Epithelial cell of proximal tubule (primary cell): ENCODE results near the gene RALGPS2. TPM values are rescaled to one million over a fixed set of nuclear protein-coding genes. Genes with fewer than 3 reads are reported as not detected.
A peak's percentile ranks its signal among the peaks of the same experiment; 100 is the strongest.

Experiments
- DNase-seq: peaks from one replicate; pipeline ENCODE4 v3.0.0-alpha.2; 2011; ENCODE audit warnings: low read depth
- H3K4me3 ChIP-seq: 2 replicates; pipeline ENCODE4 v1.5.1; 2011; ENCODE audit warnings: low read depth, mild to moderate bottlenecking, low read length
- CTCF ChIP-seq: conservative IDR thresholded peaks from 2 replicates; pipeline ENCODE4 v1.5.1; 2012; ENCODE audit warnings: low read depth, mild to moderate bottlenecking, low read length
- total RNA-seq: library from RNA; depleted of rRNA; stranded (reverse); fragments of >200 nt; gene quantifications from 2 replicates; pipeline ENCODE4 v1.2.3, GENCODE V29; 2015

RALGPS2 gene
- total RNA-seq, 1 donor from 2014 or later, result 15.0 TPM

GRCh38 chr1:178768423-178768822, 43.4 kb downstream of the RALGPS2 start:
- DNase-seq, result no peak
- H3K4me3 ChIP-seq, result no peak overlapping the region
- peak; percentile 80 for TF ChIP-seq CTCF

- no peak for TF ChIP-seq CTCF
- H3K4me3 ChIP-seq, result no peak overlapping the region
- no peak for DNase-seq
These were observed 47.9 kb downstream of the RALGPS2 start for GRCh38 chr1:178772952-178773351.

DNA sequence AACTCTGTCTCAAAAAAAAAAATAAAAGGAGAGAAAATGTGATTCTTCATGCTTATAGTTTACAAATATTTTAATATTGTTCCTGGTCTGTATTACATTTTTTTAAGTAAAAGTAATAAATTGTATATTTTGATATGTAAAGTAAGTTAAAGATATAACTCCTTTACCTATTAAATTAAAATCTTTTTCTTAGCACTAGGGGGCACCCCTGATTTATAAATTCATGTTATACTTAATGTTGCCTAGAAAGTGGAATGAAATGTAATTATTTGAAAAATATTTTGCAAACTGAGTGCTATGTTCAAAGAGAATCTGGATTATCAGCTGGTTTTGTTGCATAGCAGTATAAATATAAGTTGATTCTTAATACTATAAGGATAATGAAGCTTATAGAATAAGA, 49.2 kb downstream of the RALGPS2 start:
- no peak for DNase-seq
- no peak for TF ChIP-seq CTCF
- no peak overlapping the region for H3K4me3 ChIP-seq

GRCh38 chr1:178776553-178776952, 51.5 kb downstream of the RALGPS2 start:
- TF ChIP-seq CTCF, result no peak
- no peak for DNase-seq
- H3K4me3 ChIP-seq, result no peak overlapping the region

DNA sequence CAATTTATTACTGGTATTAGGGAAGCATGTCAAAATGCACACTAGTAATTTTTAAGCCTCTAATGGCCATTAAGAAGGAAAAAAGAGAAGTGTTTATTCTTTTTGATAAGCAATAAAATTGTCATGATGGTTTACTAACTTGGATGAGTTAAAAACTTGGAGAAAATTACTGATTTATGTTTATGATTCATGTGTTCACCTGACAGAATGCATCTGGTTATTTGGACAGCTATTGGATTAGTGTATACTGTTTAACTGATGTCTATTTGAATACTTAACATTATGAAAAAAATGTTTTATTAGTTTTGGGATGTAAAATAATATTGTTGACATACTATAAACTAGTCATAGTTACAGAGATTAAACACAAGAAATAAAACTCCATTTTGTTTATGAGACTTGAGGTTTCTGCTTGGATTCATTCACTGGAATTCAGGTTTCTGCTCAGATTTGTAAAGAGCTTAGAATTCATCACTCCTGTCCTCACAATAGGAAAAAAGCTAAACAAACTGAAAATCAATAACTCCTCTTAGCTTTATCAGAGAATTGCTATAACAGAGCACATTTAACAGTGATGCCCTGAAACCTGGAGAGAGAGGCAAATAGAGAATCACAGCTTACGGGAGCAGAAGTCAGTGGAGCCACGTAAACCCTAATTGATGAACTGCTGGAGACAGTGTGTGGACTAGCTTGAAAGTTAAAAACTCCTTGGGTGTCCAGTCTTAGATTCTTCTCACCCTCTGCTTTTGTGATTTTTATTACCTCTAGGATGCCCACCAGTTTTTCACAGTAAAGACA, 56.7 kb downstream of the RALGPS2 start:
- H3K4me3 ChIP-seq, result no peak overlapping the region
- TF ChIP-seq CTCF, result no peak
- no peak for DNase-seq

- TF ChIP-seq CTCF, result no peak
- no peak for DNase-seq
- H3K4me3 ChIP-seq, result no peak overlapping the region
These were observed 59.1 kb downstream of the RALGPS2 start for GRCh38 chr1:178784131-178784536.

DNA sequence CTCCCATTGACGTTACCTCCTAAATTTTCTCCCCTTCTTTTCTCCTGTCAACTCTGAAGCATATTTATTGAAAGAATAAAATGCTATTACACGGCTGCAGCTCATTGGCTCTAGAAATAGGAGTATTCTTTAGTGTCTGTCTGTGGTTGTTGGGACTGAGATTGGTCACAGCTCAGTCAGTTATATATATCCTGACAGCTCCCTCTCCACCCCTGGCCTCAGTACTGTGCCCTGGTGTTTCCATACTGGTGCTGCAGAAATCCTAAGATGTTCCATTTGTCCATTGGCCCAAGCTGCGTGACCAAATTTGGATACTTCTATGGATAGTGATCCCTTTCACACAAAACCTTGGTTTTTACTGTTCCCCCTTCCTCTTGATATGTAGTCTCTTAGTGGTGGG, 67.3 kb downstream of the RALGPS2 start:
- no peak for TF ChIP-seq CTCF
- DNase-seq, result no peak
- no peak overlapping the region for H3K4me3 ChIP-seq
